ENCODE measurements around the gene HIVEP2.

Gene HIVEP2

GRCh38 chr6:142942805-142943227 lies 2.2 kb downstream of the HIVEP2 start:
- no peak overlapping the region for H3K4me3 ChIP-seq (ENCODE audit: low read depth, low read length)
- TF ChIP-seq, protein P1, sequence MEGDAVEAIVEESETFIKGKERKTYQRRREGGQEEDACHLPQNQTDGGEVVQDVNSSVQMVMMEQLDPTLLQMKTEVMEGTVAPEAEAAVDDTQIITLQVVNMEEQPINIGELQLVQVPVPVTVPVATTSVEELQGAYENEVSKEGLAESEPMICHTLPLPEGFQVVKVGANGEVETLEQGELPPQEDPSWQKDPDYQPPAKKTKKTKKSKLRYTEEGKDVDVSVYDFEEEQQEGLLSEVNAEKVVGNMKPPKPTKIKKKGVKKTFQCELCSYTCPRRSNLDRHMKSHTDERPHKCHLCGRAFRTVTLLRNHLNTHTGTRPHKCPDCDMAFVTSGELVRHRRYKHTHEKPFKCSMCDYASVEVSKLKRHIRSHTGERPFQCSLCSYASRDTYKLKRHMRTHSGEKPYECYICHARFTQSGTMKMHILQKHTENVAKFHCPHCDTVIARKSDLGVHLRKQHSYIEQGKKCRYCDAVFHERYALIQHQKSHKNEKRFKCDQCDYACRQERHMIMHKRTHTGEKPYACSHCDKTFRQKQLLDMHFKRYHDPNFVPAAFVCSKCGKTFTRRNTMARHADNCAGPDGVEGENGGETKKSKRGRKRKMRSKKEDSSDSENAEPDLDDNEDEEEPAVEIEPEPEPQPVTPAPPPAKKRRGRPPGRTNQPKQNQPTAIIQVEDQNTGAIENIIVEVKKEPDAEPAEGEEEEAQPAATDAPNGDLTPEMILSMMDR (IDR thresholded peaks at IDR 0.05): peak; percentile 64
- no peak overlapping the region for H3K9ac ChIP-seq
- H3K36me3 ChIP-seq (ENCODE audit: control insufficient read depth, insufficient read depth, low read length): no peaks in the 10 kb centered on the region
- peaks cover 3% of the 10 kb centered on the region for H3K4me1 ChIP-seq
- H2AFZ ChIP-seq: no peak overlapping the region
- H3K79me2 ChIP-seq: peaks cover 35% of the 10 kb centered on the region
- H3K27me3 ChIP-seq (ENCODE audit: control insufficient read depth, insufficient read depth, low read length): no peaks in the 10 kb centered on the region
- no peak overlapping the region for H3K4me2 ChIP-seq (ENCODE audit: low read length)
- H3K27ac ChIP-seq: no peak overlapping the region
- no peaks in the 10 kb centered on the region for H3K9me3 ChIP-seq (ENCODE audit: control insufficient read depth, low read length)

DNA sequence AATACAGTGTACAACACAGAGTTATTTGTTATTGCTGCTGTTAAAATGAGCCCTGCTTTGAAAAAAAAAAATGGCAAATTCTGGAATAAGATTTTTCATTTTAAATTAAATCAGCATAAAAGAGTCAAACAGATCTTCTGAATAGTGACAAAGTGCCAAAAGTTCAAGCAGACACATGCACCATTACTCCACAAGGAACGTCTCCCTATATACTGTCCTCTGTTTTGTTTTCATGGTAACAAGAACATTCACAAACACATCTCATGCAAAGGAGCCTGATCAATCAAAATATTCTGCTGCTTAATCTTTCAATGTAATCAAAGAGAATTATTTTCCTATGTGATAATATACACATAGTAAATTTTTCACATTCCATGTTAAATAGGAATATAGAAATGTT lies 2.7 kb downstream of the HIVEP2 start:
- H3K79me2 ChIP-seq: peaks cover 38% of the 10 kb centered on the region
- no peak overlapping the region for H3K4me2 ChIP-seq (ENCODE audit: low read length)
- no peak overlapping the region for H3K27ac ChIP-seq
- no peak overlapping the region for H3K9ac ChIP-seq
- TF ChIP-seq, protein P1 (IDR thresholded peaks at IDR 0.05): no peak
- no peaks in the 10 kb centered on the region for H3K27me3 ChIP-seq (ENCODE audit: control insufficient read depth, insufficient read depth, low read length)
- no peaks in the 10 kb centered on the region for H3K36me3 ChIP-seq (ENCODE audit: control insufficient read depth, insufficient read depth, low read length)
- no peak overlapping the region for H2AFZ ChIP-seq
- no peaks in the 10 kb centered on the region for H3K9me3 ChIP-seq (ENCODE audit: control insufficient read depth, low read length)
- H3K4me1 ChIP-seq: peaks cover 3% of the 10 kb centered on the region
- H3K4me3 ChIP-seq (ENCODE audit: low read depth, low read length): no peak overlapping the region

DNA sequence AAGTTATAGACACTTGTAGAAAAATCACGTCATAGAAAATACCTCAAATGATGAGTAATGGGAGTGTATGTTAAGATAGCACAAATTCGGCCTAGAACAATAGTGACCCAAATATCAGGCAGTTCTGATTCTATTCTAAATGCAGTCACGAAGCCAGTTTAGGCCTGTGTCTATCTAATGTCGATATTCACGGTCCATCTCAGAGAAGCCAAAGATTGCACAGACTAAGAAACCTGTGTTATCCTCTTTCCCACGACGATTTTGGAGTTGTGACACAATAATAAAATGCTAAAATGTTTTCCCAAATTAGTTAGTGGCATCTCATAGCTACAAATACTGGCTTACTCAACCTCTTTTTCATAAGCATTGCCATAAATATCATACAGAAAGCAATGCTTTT lies 4.0 kb downstream of the HIVEP2 start:
- Histone ChIP-seq H3K79me2 (peaks cover 46% of the 10 kb centered on the region), H3K4me2 (ENCODE audit: low read length) (no peak overlapping the region), H3K4me3 (ENCODE audit: low read depth, low read length) (no peak overlapping the region), H3K9ac (no peak overlapping the region), H3K9me3 (ENCODE audit: control insufficient read depth, low read length) (no peaks in the 10 kb centered on the region), H3K27ac (no peak overlapping the region), H3K36me3 (ENCODE audit: control insufficient read depth, insufficient read depth, low read length) (no peaks in the 10 kb centered on the region), H2AFZ (no peak overlapping the region), H3K4me1 (peaks cover 6% of the 10 kb centered on the region), H3K27me3 (ENCODE audit: control insufficient read depth, insufficient read depth, low read length) (no peaks in the 10 kb centered on the region)
- TF ChIP-seq, protein P1 (IDR thresholded peaks at IDR 0.05): no peak

- Histone ChIP-seq H3K4me2 (ENCODE audit: low read length) (no peak overlapping the region), H3K36me3 (ENCODE audit: control insufficient read depth, insufficient read depth, low read length) (no peaks in the 10 kb centered on the region), H3K4me3 (ENCODE audit: low read depth, low read length) (no peak overlapping the region), H3K79me2 (peaks cover 51% of the 10 kb centered on the region), H3K4me1 (peaks cover 7% of the 10 kb centered on the region), H3K9ac (no peak overlapping the region), H3K9me3 (ENCODE audit: control insufficient read depth, low read length) (no peaks in the 10 kb centered on the region), H3K27ac (no peak overlapping the region), H2AFZ (no peak overlapping the region), H3K27me3 (ENCODE audit: control insufficient read depth, insufficient read depth, low read length) (no peaks in the 10 kb centered on the region)
- TF ChIP-seq, protein P1 (IDR thresholded peaks at IDR 0.05): no peak
These were observed 4.5 kb downstream of the HIVEP2 start for GRCh38 chr6:142940487-142940886.

DNA sequence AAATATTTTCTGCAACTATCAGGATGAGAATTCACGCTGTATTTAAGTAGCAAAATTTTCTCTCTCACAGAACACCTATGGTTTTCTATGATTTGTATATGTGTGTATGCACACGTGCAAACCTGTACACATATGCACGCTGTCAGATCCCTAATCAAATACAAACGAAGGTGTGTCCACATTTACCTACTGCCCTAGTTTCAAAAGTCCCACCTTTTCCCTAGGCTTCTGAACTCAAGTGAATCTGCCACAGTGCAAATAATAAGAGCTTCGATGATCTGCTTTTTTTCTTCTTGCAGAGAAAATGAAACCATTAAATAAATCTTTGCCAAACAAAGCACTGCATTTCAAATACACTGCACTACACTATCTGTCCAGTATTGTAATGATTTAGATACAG lies 6.5 kb downstream of the HIVEP2 start:
- Histone ChIP-seq H3K4me1 (peaks cover 4% of the 10 kb centered on the region), H3K4me2 (ENCODE audit: low read length) (no peak overlapping the region), H3K27me3 (ENCODE audit: control insufficient read depth, insufficient read depth, low read length) (no peaks in the 10 kb centered on the region), H3K9me3 (ENCODE audit: control insufficient read depth, low read length) (no peaks in the 10 kb centered on the region), H3K4me3 (ENCODE audit: low read depth, low read length) (no peak overlapping the region), H3K36me3 (ENCODE audit: control insufficient read depth, insufficient read depth, low read length) (no peaks in the 10 kb centered on the region), H2AFZ (no peak overlapping the region), H3K9ac (no peak overlapping the region), H3K79me2 (peaks cover 55% of the 10 kb centered on the region), H3K27ac (no peak overlapping the region)
- TF ChIP-seq, protein P1 (IDR thresholded peaks at IDR 0.05): no peak

All from parathyroid adenoma (tissue), 2 donors.